Smooth muscle cell (in vitro differentiated cells): ENCODE measurements around the gene HEG1. TPM values are rescaled to one million over a fixed set of nuclear protein-coding genes. Genes with fewer than 3 reads are reported as not detected.

Experiments used
- DNase-seq: peaks from one replicate; lab custom pipeline; 2025; ENCODE audit not compliant: unreplicated experiment; lab: John Stamatoyannopoulos, UW
- H2AFZ ChIP-seq: fragments of 200-600 bp; sonication (generic); 2 replicates; pipeline ENCODE4 v1.6.0; 2016; ENCODE audit warnings: antibody characterized with exemption, low read depth, mild to moderate bottlenecking
- H3F3A ChIP-seq: fragments of 200-600 bp; sonication (generic); 2 replicates; pipeline ENCODE4 v1.6.0; 2017; ENCODE audit warnings: antibody characterized with exemption, low read depth
- H3K27ac ChIP-seq: fragments of 200-600 bp; sonication (generic); 2 replicates; pipeline ENCODE4 v1.5.1; 2016; ENCODE audit warnings: low read depth, mild to moderate bottlenecking
- H3K27me3 ChIP-seq: fragments of 200-600 bp; sonication (generic); 2 replicates; pipeline ENCODE4 v1.6.1; 2016; ENCODE audit warnings: low read depth, mild to moderate bottlenecking
- H3K36me3 ChIP-seq: fragments of 200-600 bp; sonication (generic); 2 replicates; pipeline ENCODE4 v1.5.1; 2016; ENCODE audit warnings: low read depth
- H3K4me1 ChIP-seq: fragments of 200-600 bp; sonication (generic); 2 replicates; pipeline ENCODE4 v1.5.1; 2016; ENCODE audit warnings: low read depth
- H3K4me2 ChIP-seq: fragments of 200-600 bp; sonication (generic); 2 replicates; pipeline ENCODE4 v1.6.0; 2016; ENCODE audit warnings: mild to moderate bottlenecking
- H3K4me3 ChIP-seq: fragments of 200-600 bp; sonication (generic); 2 replicates; pipeline ENCODE4 v1.5.1; 2016; ENCODE audit warnings: mild to moderate bottlenecking
- H3K79me2 ChIP-seq: fragments of 200-600 bp; sonication (generic); 2 replicates; pipeline ENCODE4 v1.6.0; 2016; ENCODE audit warnings: low read depth, mild to moderate bottlenecking
- H3K9ac ChIP-seq: fragments of 200-600 bp; sonication (generic); 2 replicates; pipeline ENCODE4 v1.6.0; 2016; ENCODE audit warnings: low read depth
- H3K9me3 ChIP-seq: fragments of 200-600 bp; sonication (generic); replicated peaks from 2 replicates; pipeline ENCODE4 v1.5.1; 2016; ENCODE audit warnings: low read depth
- H4K20me1 ChIP-seq: fragments of 200-600 bp; sonication (generic); 2 replicates; pipeline ENCODE4 v1.6.0; 2016; ENCODE audit warnings: low read depth
- CTCF ChIP-seq: fragments of 200-600 bp; sonication (generic); IDR thresholded peaks from 2 replicates; pipeline ENCODE4 v1.5.1; 2017; ENCODE audit warnings: borderline replicate concordance, mild to moderate bottlenecking, antibody characterized with exemption; ENCODE audit not compliant: insufficient read depth, poor library complexity, severe bottlenecking
- WGBS: methylation state at CpG from one replicate; pipeline ENCODE4 v1.1.7; 2016; ENCODE audit warnings: low lambda C conversion rate; 5-methylcytosine and 5-hydroxymethylcytosine counted together
- polyA plus RNA-seq: library from polyadenylated mRNA; unstranded; fragments of >200 nt; fragmentation: Nextera tagmentation; extraction: Ambion mirVana; gene quantifications from 2 replicates; pipeline ENCODE4 v1.2.1, GENCODE V29; 2016
- total RNA-seq: library from RNA; depleted of rRNA; stranded (reverse); fragments of >200 nt; gene quantifications from 2 replicates; pipeline ENCODE4 v1.2.3, GENCODE V29; 2014

The HEG1 gene
- total and polyA plus RNA-seq, 2 experiments from 2014 or later = 28.0 to 50.3 TPM

GRCh38 chr3:125010393-125010792 is 45.4 kb downstream of the HEG1 start:
- no peak for DNase-seq
- Histone ChIP-seq H3F3A (no peaks in the 10 kb centered on the region), H4K20me1 (no peaks in the 10 kb centered on the region), H3K27ac (no peak overlapping the region), H3K9ac (no peak overlapping the region), H3K27me3 (no peaks in the 10 kb centered on the region), H3K4me3 (no peak overlapping the region), H3K4me1 (no peaks in the 10 kb centered on the region), H3K36me3 (peaks cover 23% of the 10 kb centered on the region), H3K4me2 (no peak overlapping the region), H2AFZ (no peak overlapping the region), H3K9me3 (no peaks in the 10 kb centered on the region), H3K79me2 (no peaks in the 10 kb centered on the region)
- TF ChIP-seq CTCF = no peak
- WGBS = 97% methylated on average over 7 of the region's 7 CpGs

- Histone ChIP-seq H3K4me1 (no peaks in the 10 kb centered on the region), H3K27ac (no peak overlapping the region), H4K20me1 (peaks cover 3% of the 10 kb centered on the region), H3K9me3 (no peaks in the 10 kb centered on the region), H3K4me3 (no peak overlapping the region), H3K4me2 (no peak overlapping the region), H2AFZ (no peak overlapping the region), H3K27me3 (no peaks in the 10 kb centered on the region), H3K36me3 (peaks cover 21% of the 10 kb centered on the region), H3F3A (no peaks in the 10 kb centered on the region), H3K79me2 (no peaks in the 10 kb centered on the region), H3K9ac (no peak overlapping the region)
- no peak for TF ChIP-seq CTCF
- WGBS = 93% methylated on average over 4 of the region's 4 CpGs
- no peak for DNase-seq
Observed at GRCh38 chr3:125008766-125009165, 47.0 kb downstream of the HEG1 start.

- no peak overlapping the region for H3K4me2 ChIP-seq
- no peak overlapping the region for H2AFZ ChIP-seq
- WGBS = 89% methylated on average over 5 of the region's 5 CpGs
- H3F3A ChIP-seq = peaks cover 4% of the 10 kb centered on the region
- no peak overlapping the region for H3K9ac ChIP-seq
- DNase-seq = no peak
- H3K4me1 ChIP-seq = no peaks in the 10 kb centered on the region
- peaks cover 17% of the 10 kb centered on the region for H3K36me3 ChIP-seq
- H3K79me2 ChIP-seq = no peaks in the 10 kb centered on the region
- H3K27me3 ChIP-seq = no peaks in the 10 kb centered on the region
- H3K9me3 ChIP-seq = no peaks in the 10 kb centered on the region
- peaks cover 9% of the 10 kb centered on the region for H4K20me1 ChIP-seq
- no peak overlapping the region for H3K4me3 ChIP-seq
- TF ChIP-seq CTCF = no peak
- H3K27ac ChIP-seq = no peak overlapping the region
Observed at GRCh38 chr3:125006291-125006731, 49.5 kb downstream of the HEG1 start.

- Histone ChIP-seq H2AFZ (no peak overlapping the region), H3K36me3 (peaks cover 19% of the 10 kb centered on the region), H4K20me1 (peaks cover 9% of the 10 kb centered on the region), H3F3A (peaks cover 4% of the 10 kb centered on the region), H3K27me3 (no peaks in the 10 kb centered on the region), H3K4me1 (no peaks in the 10 kb centered on the region), H3K4me3 (no peak overlapping the region), H3K9me3 (no peaks in the 10 kb centered on the region), H3K4me2 (no peak overlapping the region), H3K27ac (no peak overlapping the region), H3K79me2 (no peaks in the 10 kb centered on the region), H3K9ac (no peak overlapping the region)
- TF ChIP-seq CTCF = no peak
- DNase-seq = no peak
- 96% methylated on average over 5 of the region's 5 CpGs for WGBS
Observed at GRCh38 chr3:125005676-125006075, 50.1 kb downstream of the HEG1 start.
